T-helper 17 cell (primary cell): ENCODE results near the gene CHRNA1. TPM values are rescaled to one million over a fixed set of nuclear protein-coding genes. Genes with fewer than 3 reads are reported as not detected.

Source experiments
- ATAC-seq: fragments of 150-1000 bp; cut with Tn5 transposase; 2 replicates; pipeline ENCODE4 v1.10.0; 2021; ENCODE audit warnings: mild to moderate bottlenecking, moderate library complexity
- DNase-seq, 3 donors: peaks; one replicate each; pipeline versions ENCODE4 v3.0.0 to v3.0.0-alpha.2; 2020 to 2021
- H3K9me3 ChIP-seq: one replicate; pipeline ENCODE4 v1.7.0; 2013; ENCODE audit warnings: low read length, mild to moderate bottlenecking; ENCODE audit not compliant: control insufficient read depth, poor library complexity, severe bottlenecking
- H3K27ac Mint-ChIP-seq: one replicate; pipeline ENCODE4 v1.8.0; 2022; ENCODE audit warnings: mild to moderate bottlenecking, moderate library complexity, mixed read lengths
- H3K27me3 Mint-ChIP-seq: one replicate; pipeline ENCODE4 v1.8.0; 2022; ENCODE audit warnings: mixed read lengths
- H3K36me3 Mint-ChIP-seq: one replicate; pipeline ENCODE4 v1.8.0; 2022; ENCODE audit warnings: low read depth, mixed read lengths
- H3K4me1 Mint-ChIP-seq: one replicate; pipeline ENCODE4 v1.8.0; 2022; ENCODE audit warnings: mild to moderate bottlenecking, mixed read lengths
- H3K4me3 Mint-ChIP-seq: one replicate; pipeline ENCODE4 v1.8.0; 2022; ENCODE audit warnings: mild to moderate bottlenecking, moderate library complexity, mixed read lengths
- total RNA-seq, 4 donors: library from RNA in 2 of 4; stranded (reverse) in 2 of 4; gene quantifications; one replicate each; pipeline ENCODE4 v1.2.3 and lab custom pipeline; 2022 to 2026

Gene CHRNA1
- total RNA-seq, 2 donors from 2014 or later = 0.63 to 0.94 TPM

DNA sequence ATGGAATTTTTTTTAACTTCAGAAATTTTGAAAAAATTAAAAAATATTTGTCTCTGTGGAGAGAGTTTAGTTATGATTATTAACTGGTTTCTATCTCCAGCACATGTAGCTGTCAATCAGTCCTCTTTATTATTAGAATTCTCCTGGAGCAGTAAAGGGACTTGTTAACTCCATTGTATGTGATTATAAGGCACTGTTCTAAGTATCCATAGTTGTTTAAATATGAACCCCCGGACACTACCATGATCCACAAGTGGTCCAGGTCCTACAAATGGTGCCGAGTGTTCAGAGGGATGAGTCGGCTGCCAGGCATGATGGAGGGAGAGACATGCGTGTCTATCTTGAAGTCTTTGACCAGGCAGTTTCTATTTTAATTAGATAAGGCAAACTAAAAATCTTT lies 492 bp downstream of the CHRNA1 start:
- no peak overlapping the region for H3K4me3 Mint-ChIP-seq
- peaks cover 2% of the 10 kb centered on the region for H3K36me3 Mint-ChIP-seq
- no peak overlapping the region for H3K27ac Mint-ChIP-seq
- peaks cover 17% of the 10 kb centered on the region for H3K27me3 Mint-ChIP-seq
- no peaks in the 10 kb centered on the region for H3K9me3 ChIP-seq
- no peak for DNase-seq
- H3K4me1 Mint-ChIP-seq = peaks cover 12% of the 10 kb centered on the region
- no peak for ATAC-seq

DNA sequence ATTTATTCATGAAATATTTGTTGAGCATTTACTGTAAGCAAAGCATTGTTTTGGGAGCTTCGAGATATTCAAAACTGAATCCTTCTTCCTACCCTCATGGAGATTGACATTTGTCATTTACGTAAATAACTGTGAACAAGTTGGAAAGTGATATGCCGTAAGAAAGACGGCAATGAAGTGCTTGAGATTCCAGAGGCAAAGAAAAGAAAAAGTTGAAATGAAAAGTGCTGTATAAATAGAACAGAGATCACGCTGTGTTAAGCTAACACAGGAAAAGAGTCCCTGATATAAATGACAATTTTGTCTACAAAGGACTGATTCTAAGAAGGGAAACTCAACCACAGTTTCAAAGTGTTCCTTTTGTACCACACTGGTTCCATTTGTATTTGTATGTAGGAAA lies 1.8 kb downstream of the CHRNA1 start:
- Mint-ChIP-seq H3K4me3 (no peak overlapping the region), H3K36me3 (peaks cover 2% of the 10 kb centered on the region), H3K4me1 (peaks cover 10% of the 10 kb centered on the region), H3K27me3 (peaks cover 11% of the 10 kb centered on the region), H3K27ac (no peak overlapping the region)
- no peak for DNase-seq
- H3K9me3 ChIP-seq = no peaks in the 10 kb centered on the region
- no peak for ATAC-seq

DNA sequence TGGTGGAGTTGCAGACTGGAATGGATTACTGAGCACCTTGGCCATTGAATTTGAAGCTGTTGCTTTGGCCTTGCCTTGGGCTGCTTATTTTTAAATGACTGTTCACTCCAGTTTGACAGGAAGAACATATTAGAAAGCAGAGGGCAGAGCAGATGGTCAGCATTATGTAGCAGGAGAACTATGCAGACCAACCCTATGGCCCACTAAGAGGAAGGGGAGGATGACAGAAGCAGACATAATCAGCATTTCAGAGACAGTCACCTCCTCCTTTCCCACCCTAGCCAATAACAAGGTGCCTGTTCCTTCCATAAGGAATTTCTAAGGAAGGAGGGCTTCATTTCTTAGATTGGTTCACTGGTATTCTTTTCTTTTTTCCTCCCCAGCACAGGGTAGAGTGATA lies 2.4 kb downstream of the CHRNA1 start:
- peaks cover 11% of the 10 kb centered on the region for H3K27me3 Mint-ChIP-seq
- H3K36me3 Mint-ChIP-seq = peaks cover 2% of the 10 kb centered on the region
- DNase-seq (no peak), ATAC-seq (no peak)
- no peak overlapping the region for H3K4me3 Mint-ChIP-seq
- H3K4me1 Mint-ChIP-seq = peaks cover 7% of the 10 kb centered on the region
- no peaks in the 10 kb centered on the region for H3K9me3 ChIP-seq
- H3K27ac Mint-ChIP-seq = no peak overlapping the region

DNA sequence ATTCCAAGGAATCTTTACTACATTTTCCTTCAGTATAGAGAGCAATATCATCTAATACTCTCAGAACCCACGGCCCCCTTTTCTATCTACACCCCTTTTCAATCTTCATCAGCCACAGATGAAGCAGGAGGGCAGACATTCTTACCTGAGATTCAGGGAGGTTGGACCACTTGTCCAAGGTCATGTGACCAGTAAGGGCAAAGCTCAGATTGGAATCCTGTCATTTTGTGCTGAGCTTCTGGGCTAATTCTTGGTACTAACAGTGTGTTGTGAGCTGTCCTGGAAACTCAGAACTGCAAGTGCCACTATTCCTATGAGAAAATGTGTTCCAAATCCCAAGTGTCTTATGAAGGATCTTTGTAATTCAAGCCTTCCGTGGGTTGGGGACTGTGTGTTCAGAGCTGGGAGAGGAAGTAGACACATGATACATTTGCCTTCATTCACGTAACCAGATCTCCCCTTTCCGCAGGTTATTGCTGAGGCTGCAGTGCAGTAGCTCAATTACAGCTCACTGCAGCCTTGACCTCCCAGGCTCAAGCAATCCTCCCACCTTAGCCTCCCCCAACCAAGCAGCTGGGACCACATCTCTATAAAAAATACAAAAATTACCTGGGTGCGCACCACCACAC lies 3.3 kb downstream of the CHRNA1 start:
- peaks cover 6% of the 10 kb centered on the region for H3K27me3 Mint-ChIP-seq
- no peaks in the 10 kb centered on the region for H3K9me3 ChIP-seq
- no peak overlapping the region for H3K27ac Mint-ChIP-seq
- no peak overlapping the region for H3K4me3 Mint-ChIP-seq
- H3K36me3 Mint-ChIP-seq = peaks cover 2% of the 10 kb centered on the region
- H3K4me1 Mint-ChIP-seq = peaks cover 4% of the 10 kb centered on the region
- ATAC-seq (no peak), DNase-seq (no peak)

DNA sequence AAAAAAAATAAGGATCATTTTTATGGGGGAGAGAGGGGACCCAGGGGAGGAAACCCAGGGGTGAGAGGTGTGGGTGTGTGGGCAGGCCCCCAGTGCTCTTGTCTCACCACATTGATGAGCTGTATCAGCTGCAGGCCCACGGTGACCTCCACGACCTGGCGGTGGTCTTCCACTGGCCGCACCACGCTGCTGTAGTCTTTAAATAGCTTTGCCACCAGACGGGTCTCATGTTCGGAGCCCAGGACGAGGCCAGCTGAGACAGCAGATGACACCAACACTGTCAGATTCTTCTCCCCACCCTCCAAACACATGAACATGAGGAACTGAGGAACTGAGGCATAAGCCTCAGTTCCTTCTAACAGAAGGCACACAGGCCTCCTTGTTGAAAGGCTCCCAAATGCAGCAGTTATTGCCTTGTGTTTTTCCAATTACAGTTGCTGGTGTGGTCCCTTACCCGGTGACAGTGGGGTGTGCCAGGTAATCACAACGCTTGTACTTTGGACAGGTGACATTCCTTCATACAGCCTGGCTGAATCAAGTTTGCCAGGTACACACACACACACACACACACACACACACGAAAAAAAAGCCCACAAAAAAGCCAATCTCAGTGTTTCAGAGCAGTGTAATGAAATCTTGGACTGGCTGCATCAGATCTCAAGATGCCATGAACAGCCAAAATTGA lies 4.7 kb downstream of the CHRNA1 start:
- ATAC-seq = no peak
- H3K36me3 Mint-ChIP-seq = peaks cover 2% of the 10 kb centered on the region
- H3K4me1 Mint-ChIP-seq = peaks cover 4% of the 10 kb centered on the region
- no peak overlapping the region for H3K4me3 Mint-ChIP-seq
- no peak overlapping the region for H3K27ac Mint-ChIP-seq
- no peak for DNase-seq
- no peaks in the 10 kb centered on the region for H3K9me3 ChIP-seq
- H3K27me3 Mint-ChIP-seq = peaks cover 4% of the 10 kb centered on the region

DNA sequence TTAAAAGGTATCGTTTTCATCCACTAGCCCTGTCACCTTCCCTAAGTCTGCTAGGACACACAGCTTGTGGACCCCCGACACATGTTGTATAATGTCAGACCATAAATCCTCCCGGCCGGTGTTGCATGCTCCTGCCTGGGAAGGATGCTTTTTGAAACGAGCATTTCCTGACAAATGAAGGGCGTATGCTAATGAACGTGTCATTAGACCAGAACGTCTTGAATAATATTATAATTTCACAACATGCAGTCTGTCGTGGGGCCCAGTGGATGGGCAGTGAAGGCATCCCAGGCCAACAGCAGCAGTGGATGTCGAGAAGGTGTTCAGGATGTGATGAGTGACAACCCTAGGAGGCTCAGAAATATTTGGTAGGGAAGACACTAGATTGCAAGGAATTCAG lies 7.5 kb downstream of the CHRNA1 start:
- no peak for ATAC-seq
- peaks cover 4% of the 10 kb centered on the region for H3K27me3 Mint-ChIP-seq
- peaks cover 1% of the 10 kb centered on the region for H3K36me3 Mint-ChIP-seq

DNA sequence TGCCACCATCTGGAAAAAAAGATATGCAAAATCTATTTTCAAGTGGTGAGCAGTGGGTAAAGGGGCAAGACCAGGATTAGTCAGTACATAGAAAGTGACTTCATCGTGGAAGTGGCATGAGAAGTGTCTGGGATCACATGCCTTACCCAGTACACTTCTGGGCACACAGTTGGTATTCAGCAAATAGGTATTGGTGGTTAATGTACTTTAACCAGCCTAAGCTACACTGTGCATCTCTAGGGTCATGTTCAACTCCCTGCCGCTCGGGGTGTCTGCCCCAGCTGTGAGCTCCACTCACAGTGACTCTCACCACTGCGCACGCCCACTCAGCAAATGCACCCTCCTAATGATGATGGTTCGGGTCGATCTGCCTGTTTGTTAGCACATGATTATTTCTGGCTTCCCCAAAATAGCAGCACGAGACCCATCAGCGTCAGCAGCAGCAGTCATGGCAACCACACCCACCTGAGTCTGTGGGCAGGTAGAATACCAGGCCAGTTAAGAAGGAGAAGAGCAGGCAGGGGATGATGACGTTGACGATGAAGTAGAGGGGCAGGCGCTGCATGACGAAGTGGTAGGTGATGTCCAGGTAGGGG lies 11.1 kb downstream of the CHRNA1 start:
- peak; percentile 64 for ATAC-seq
- no peaks in the 10 kb centered on the region for H3K36me3 Mint-ChIP-seq
- peak overlapping the region; percentile 69 for H3K4me3 Mint-ChIP-seq
- H3K27me3 Mint-ChIP-seq = no peaks in the 10 kb centered on the region
- peak overlapping the region; percentile 96 for H3K27ac Mint-ChIP-seq
- peaks cover 27% of the 10 kb centered on the region for H3K4me1 Mint-ChIP-seq
- peak in 2 of 3 donors; percentile 22 to 45 for DNase-seq
- H3K9me3 ChIP-seq = no peaks in the 10 kb centered on the region

More for the DNA sequence above, 7.5 kb downstream of the CHRNA1 start:
- H3K4me1 Mint-ChIP-seq = peaks cover 12% of the 10 kb centered on the region
- H3K4me3 Mint-ChIP-seq = no peak overlapping the region
- H3K27ac Mint-ChIP-seq = no peak overlapping the region
- no peak for DNase-seq
- no peaks in the 10 kb centered on the region for H3K9me3 ChIP-seq

DNA sequence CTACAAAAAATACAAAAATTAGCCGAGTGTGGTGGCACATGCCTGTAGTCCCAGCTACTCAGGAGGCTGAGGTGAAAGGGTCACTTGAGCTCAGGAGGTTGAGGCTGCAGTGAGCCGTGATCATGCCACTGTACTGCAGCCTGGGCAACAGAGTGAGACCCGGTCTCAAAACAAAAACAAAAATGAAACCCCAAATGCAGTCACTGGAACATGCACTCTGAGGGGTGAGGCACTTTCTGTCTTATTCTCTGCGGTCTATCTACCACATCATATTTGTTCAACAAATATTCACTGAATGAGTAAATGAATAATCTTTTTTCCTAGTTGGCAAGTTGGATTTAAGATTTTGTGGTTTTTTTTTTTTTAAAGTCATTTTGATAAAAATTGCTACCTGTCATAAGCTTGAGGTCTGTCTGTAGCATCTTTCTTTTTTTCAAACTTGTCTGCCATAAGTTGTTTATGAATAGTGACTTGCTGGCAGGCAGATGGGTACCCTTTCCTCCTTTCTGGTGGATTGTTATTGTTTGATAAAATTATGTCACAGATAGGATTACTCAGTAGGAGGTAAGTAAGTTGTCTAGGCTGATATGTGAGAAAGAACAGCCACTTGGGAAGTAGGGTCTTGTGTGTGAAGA lies 11.8 kb downstream of the CHRNA1 start:
- peak overlapping the region; percentile 69 for H3K4me3 Mint-ChIP-seq
- H3K27me3 Mint-ChIP-seq = no peaks in the 10 kb centered on the region
- peak overlapping the region; percentile 96 for H3K27ac Mint-ChIP-seq
- peaks cover 27% of the 10 kb centered on the region for H3K4me1 Mint-ChIP-seq
- ATAC-seq (peak; percentile 52), DNase-seq (no peak)
- H3K36me3 Mint-ChIP-seq = no peaks in the 10 kb centered on the region
- no peaks in the 10 kb centered on the region for H3K9me3 ChIP-seq

DNA sequence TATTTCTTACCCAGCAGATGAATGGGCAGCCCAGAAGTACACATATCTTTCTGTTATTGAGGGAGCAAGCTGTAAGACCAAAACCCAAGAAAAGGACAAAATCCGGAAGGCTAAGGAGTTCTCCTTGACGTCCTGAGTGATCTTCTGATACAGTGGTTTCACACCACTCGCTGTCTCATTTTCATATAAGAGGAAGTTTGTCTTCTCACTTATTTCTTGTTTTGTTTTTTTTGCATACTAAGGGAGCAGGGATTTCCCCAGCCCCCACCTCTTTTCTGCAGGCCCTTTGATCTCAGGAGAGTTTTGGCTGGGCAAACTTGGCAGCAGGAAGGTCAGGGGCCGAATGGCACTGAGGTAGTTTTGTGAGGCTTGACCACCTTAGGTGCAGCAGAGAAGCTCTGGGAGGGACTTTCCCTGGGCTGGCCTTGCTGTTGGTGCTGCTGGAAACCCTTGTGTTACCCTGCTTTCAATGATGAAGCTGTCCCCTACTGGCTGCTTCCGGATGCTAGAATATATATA lies 13.3 kb downstream of the CHRNA1 start:
- H3K27me3 Mint-ChIP-seq = no peaks in the 10 kb centered on the region
- peak; percentile 49 for ATAC-seq
- no peaks in the 10 kb centered on the region for H3K9me3 ChIP-seq
- peak overlapping the region; percentile 73 for H3K4me3 Mint-ChIP-seq
- no peaks in the 10 kb centered on the region for H3K36me3 Mint-ChIP-seq
- peak overlapping the region; percentile 96 for H3K27ac Mint-ChIP-seq
- H3K4me1 Mint-ChIP-seq = peaks cover 27% of the 10 kb centered on the region
- peak in 2 of 3 donors; percentile 25 to 45 for DNase-seq

DNA sequence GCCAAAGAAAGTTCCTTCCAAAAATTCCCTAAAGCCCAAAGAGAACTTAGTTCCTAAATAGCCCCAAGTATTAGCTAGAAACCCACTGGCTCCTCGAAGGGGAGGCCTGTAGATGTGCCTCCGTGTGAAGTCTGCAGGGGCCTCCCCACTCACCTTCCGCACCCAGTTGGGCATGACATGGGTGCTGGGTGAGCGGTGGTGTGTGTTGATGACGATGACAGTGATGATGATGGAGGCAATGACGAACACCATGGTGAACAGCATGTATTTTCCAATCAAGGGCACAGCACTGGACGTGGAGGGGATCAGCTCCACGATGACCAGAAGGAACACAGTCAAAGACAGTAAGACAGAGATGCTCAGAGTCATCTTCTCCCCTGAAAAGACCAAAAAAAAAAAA lies 14.5 kb downstream of the CHRNA1 start:
- DNase-seq (no peak), ATAC-seq (no peak)
- Mint-ChIP-seq H3K4me3 (no peak overlapping the region), H3K36me3 (no peaks in the 10 kb centered on the region), H3K27me3 (no peaks in the 10 kb centered on the region), H3K4me1 (peaks cover 27% of the 10 kb centered on the region), H3K27ac (peak overlapping the region; percentile 96)
- no peaks in the 10 kb centered on the region for H3K9me3 ChIP-seq

DNA sequence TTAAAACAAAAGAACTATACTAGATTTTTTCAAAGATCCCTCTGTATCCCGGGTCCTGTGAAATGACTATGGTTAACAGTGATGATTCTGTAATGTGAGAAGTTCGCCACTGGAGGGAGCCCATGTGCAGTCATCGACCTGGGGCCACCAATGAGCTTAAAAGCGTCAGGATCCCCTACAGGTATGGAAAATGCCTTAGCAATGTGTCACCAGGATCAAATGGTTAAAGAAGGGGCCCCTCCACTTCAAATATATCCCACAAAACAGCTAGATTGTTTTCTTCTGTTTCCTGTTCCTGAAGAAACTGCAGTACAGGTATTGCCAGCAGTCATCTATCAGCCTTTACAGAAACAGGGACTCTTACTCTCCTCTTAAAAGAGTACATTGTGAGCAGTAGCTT lies 15.3 kb downstream of the CHRNA1 start:
- peak overlapping the region; percentile 96 for H3K27ac Mint-ChIP-seq
- peak; percentile 47 for ATAC-seq

DNA sequence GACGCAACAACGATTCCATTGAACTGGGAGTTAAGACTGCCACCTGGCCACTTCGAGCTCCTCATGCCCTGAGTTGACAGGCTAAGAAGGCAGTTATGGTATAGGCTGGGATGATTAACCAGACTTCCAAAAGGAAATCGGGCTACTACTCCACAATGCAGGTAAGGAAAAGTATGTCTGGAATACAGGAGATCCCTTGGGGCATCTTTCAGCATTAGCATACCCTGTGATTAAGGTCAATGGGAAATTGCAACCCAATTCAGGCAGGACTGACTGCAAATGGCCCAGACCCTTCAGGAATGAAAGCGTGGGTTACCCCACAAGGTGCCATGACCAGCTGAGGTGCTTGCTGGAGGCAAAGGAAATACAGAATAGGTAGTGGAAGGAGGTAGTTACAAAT lies 19.1 kb downstream of the CHRNA1 start:
- Mint-ChIP-seq H3K27ac (no peak overlapping the region), H3K4me1 (peaks cover 6% of the 10 kb centered on the region), H3K36me3 (peaks cover 9% of the 10 kb centered on the region), H3K27me3 (peaks cover 18% of the 10 kb centered on the region), H3K4me3 (no peak overlapping the region)
- ATAC-seq (no peak), DNase-seq (no peak)
- no peaks in the 10 kb centered on the region for H3K9me3 ChIP-seq

More for the DNA sequence above, 15.3 kb downstream of the CHRNA1 start:
- peaks cover 3% of the 10 kb centered on the region for H3K27me3 Mint-ChIP-seq
- peak; percentile 41 to 70 (median 45) for DNase-seq
- no peak overlapping the region for H3K4me3 Mint-ChIP-seq
- peaks cover under 1% of the 10 kb centered on the region for H3K36me3 Mint-ChIP-seq
- H3K9me3 ChIP-seq = no peaks in the 10 kb centered on the region
- peaks cover 27% of the 10 kb centered on the region for H3K4me1 Mint-ChIP-seq

DNA sequence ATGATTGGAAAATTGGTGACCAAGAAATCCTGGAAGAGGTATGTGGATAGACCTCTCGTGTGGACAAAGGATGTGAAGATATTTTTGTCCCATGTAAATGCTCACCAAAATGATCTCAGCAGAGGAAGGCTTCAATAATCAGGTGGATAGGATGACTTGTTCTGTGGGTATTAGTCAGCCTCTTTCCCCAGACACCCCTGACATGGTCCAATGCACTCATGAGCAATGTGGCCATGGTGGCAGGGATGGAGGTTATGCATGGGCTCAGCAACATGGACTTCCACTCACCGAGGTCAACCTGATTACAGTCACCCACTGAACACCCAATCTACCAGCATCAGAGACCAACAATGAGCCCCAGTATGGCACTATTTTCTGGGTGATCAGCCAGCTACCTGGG lies 20.2 kb downstream of the CHRNA1 start:
- Mint-ChIP-seq H3K36me3 (peaks cover 9% of the 10 kb centered on the region), H3K27ac (no peak overlapping the region), H3K4me1 (no peaks in the 10 kb centered on the region), H3K4me3 (no peak overlapping the region), H3K27me3 (peaks cover 20% of the 10 kb centered on the region)
- no peak for ATAC-seq
- no peaks in the 10 kb centered on the region for H3K9me3 ChIP-seq
- no peak for DNase-seq
